ENCODE results near the gene GALNT10. TPM values are rescaled to one million over a fixed set of nuclear protein-coding genes. Genes with fewer than 3 reads are reported as not detected.

GALNT10 gene
- total RNA-seq, 1 donor from 2014 or later = 30.2 TPM

GRCh38 chr5:154373326-154373725 lies 182.8 kb downstream of the GALNT10 start:
- no peak for DNase-seq (ENCODE audit: low read depth in 2 of 2)

- no peak for DNase-seq (ENCODE audit: low read depth in 2 of 2)
Measured at GRCh38 chr5:154373729-154374179, 183.2 kb downstream of the GALNT10 start.

GRCh38 chr5:154374264-154374663 lies 183.7 kb downstream of the GALNT10 start:
- no peak for DNase-seq (ENCODE audit: low read depth in 2 of 2)

- no peak for DNase-seq (ENCODE audit: low read depth in 2 of 2)
Measured at GRCh38 chr5:154375329-154376008, 184.9 kb downstream of the GALNT10 start.

- DNase-seq (ENCODE audit: low read depth in 2 of 2) = no peak
Measured at GRCh38 chr5:154376481-154376880, 185.9 kb downstream of the GALNT10 start.

GRCh38 chr5:154377754-154378533 lies 187.4 kb downstream of the GALNT10 start:
- DNase-seq (ENCODE audit: low read depth in 2 of 2) = no peak

GRCh38 chr5:154380263-154380662 lies 189.7 kb downstream of the GALNT10 start:
- DNase-seq (ENCODE audit: low read depth in 2 of 2) = no peak

- no peak for DNase-seq (ENCODE audit: low read depth in 2 of 2)
Measured at GRCh38 chr5:154384480-154385235, 194.1 kb downstream of the GALNT10 start.

- peak in 1 of 2 donors; percentile 59 for DNase-seq (ENCODE audit: low read depth in 2 of 2)
Measured at GRCh38 chr5:154385236-154385512, 194.6 kb downstream of the GALNT10 start.

GRCh38 chr5:154386952-154387629 lies 196.6 kb downstream of the GALNT10 start:
- no peak for DNase-seq (ENCODE audit: low read depth in 2 of 2)

GRCh38 chr5:154388842-154389241 lies 198.3 kb downstream of the GALNT10 start:
- no peak for DNase-seq (ENCODE audit: low read depth in 2 of 2)

GRCh38 chr5:154390096-154390495 lies 199.6 kb downstream of the GALNT10 start:
- peak in 1 of 2 donors; percentile 86 for DNase-seq (ENCODE audit: low read depth in 2 of 2)

- DNase-seq (ENCODE audit: low read depth in 2 of 2) = peak in 1 of 2 donors; percentile 42
Measured at GRCh38 chr5:154390746-154391359, 200.3 kb downstream of the GALNT10 start.

GRCh38 chr5:154391788-154392187 lies 201.3 kb downstream of the GALNT10 start:
- DNase-seq (ENCODE audit: low read depth in 2 of 2) = no peak

- DNase-seq (ENCODE audit: low read depth in 2 of 2) = no peak
Measured at GRCh38 chr5:154393850-154394249, 203.3 kb downstream of the GALNT10 start.

GRCh38 chr5:154394307-154394706 lies 203.8 kb downstream of the GALNT10 start:
- peak in 1 of 2 donors; percentile 44 for DNase-seq (ENCODE audit: low read depth in 2 of 2)

- peak; percentile 49 to 83 for DNase-seq (ENCODE audit: low read depth in 2 of 2)
Measured at GRCh38 chr5:154395407-154396106, 205.0 kb downstream of the GALNT10 start.

GRCh38 chr5:154396128-154396527 lies 205.6 kb downstream of the GALNT10 start:
- DNase-seq (ENCODE audit: low read depth in 2 of 2) = no peak

GRCh38 chr5:154397652-154398406 lies 207.3 kb downstream of the GALNT10 start:
- DNase-seq (ENCODE audit: low read depth in 2 of 2) = peak; percentile 17 to 48

- DNase-seq (ENCODE audit: low read depth in 2 of 2) = no peak
Measured at GRCh38 chr5:154400678-154401077, 210.1 kb downstream of the GALNT10 start.

All from lung microvascular endothelial cell (primary cell).